CD1c-positive myeloid dendritic cell (primary cell): ENCODE measurements around the gene NARS2.

ENCODE experiments used
- DNase-seq: peaks from one replicate; pipeline ENCODE4 v3.0.0-alpha.2; 2016; ENCODE audit errors: extremely low spot score

NARS2 gene

GRCh38 chr11:78432956-78433355 is 141.7 kb downstream of the NARS2 start:
- no peak for DNase-seq

- peak; percentile 37 for DNase-seq
Observed at GRCh38 chr11:78432058-78432515, 142.6 kb downstream of the NARS2 start.

GRCh38 chr11:78429660-78430059 is 145.0 kb downstream of the NARS2 start:
- no peak for DNase-seq

GRCh38 chr11:78429209-78429608 is 145.5 kb downstream of the NARS2 start:
- no peak for DNase-seq

GRCh38 chr11:78428773-78429172 is 145.9 kb downstream of the NARS2 start:
- DNase-seq: no peak

GRCh38 chr11:78428266-78428636 is 146.4 kb downstream of the NARS2 start:
- DNase-seq: no peak

- peak; percentile 79 for DNase-seq
Observed at GRCh38 chr11:78427615-78428265, 146.9 kb downstream of the NARS2 start.

GRCh38 chr11:78426845-78427244 is 147.8 kb downstream of the NARS2 start:
- no peak for DNase-seq

GRCh38 chr11:78425399-78426070 is 149.1 kb downstream of the NARS2 start:
- peak; percentile 44 for DNase-seq

- DNase-seq: peak; percentile 88
Observed at GRCh38 chr11:78424334-78425270, 150.1 kb downstream of the NARS2 start.

GRCh38 chr11:78423241-78423640 is 151.4 kb downstream of the NARS2 start:
- no peak for DNase-seq

GRCh38 chr11:78420796-78421209 is 153.9 kb downstream of the NARS2 start:
- peak; percentile 95 for DNase-seq

- DNase-seq: peak; percentile 57
Observed at GRCh38 chr11:78420255-78420764, 154.4 kb downstream of the NARS2 start.

- peak; percentile 87 for DNase-seq
Observed at GRCh38 chr11:78419327-78419726, 155.3 kb downstream of the NARS2 start.

GRCh38 chr11:78418584-78419211 is 156.0 kb downstream of the NARS2 start:
- peak; percentile 48 for DNase-seq

GRCh38 chr11:78417888-78418583 is 156.6 kb downstream of the NARS2 start:
- DNase-seq: peak; percentile 91

GRCh38 chr11:78417175-78417887 is 157.3 kb downstream of the NARS2 start, which contains the start of gene GAB2:
Gene GAB2 (minus strand): TSS chr11:78417820. CDS start chr11:78417720, 100 bp downstream.
- DNase-seq: no peak

GRCh38 chr11:78416285-78417174 is 158.1 kb downstream of the NARS2 start:
- peak; percentile 90 for DNase-seq

- DNase-seq: no peak
Observed at GRCh38 chr11:78415338-78415737, 159.3 kb downstream of the NARS2 start.
